ENCODE results near the gene OR2F2. TPM values are rescaled to one million over a fixed set of nuclear protein-coding genes. Genes with fewer than 3 reads are reported as not detected.

OR2F2 gene
- total RNA-seq, 1 experiment from 2014 or later: not detected

DNA sequence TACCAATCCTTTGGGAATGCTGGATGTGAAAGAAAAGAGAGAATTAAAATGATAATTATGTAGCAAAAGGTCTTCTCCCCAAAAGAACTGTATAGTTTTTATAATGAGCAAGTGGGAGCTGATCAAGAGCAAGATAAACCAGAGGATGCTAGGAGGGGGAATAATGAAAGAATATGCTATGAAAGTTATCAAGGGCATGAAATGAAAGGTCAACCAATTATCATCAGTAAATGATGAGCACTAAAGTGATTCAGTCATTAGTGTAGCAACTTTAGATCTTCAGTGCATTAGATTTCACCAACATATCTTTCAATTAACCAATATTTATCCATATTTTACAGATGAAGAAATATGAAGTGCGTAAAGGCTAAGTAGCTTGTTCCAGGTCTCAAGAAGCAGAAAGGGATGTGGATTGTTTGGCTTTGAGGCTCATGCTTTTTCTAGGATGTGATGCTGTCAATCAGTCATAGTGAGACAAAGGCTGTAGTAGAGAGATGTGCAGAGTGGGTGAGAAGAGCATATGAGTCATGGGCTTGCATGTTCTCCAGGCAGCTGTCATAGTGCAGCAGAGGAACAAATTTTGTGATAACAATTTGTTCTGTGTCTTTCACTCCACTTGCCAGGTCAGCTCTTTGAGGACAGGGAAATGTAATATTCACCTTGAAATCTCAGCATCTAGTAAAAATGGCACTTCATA is 5.7 kb upstream of the OR2F2 start:
- H2AFZ ChIP-seq (ENCODE audit: low read depth, low read length, poor library complexity, severe bottlenecking): no peak overlapping the region
- no peak for ATAC-seq
- TF ChIP-seq, protein P1, sequence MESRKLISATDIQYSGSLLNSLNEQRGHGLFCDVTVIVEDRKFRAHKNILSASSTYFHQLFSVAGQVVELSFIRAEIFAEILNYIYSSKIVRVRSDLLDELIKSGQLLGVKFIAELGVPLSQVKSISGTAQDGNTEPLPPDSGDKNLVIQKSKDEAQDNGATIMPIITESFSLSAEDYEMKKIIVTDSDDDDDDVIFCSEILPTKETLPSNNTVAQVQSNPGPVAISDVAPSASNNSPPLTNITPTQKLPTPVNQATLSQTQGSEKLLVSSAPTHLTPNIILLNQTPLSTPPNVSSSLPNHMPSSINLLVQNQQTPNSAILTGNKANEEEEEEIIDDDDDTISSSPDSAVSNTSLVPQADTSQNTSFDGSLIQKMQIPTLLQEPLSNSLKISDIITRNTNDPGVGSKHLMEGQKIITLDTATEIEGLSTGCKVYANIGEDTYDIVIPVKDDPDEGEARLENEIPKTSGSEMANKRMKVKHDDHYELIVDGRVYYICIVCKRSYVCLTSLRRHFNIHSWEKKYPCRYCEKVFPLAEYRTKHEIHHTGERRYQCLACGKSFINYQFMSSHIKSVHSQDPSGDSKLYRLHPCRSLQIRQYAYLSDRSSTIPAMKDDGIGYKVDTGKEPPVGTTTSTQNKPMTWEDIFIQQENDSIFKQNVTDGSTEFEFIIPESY (IDR thresholded peaks at IDR 0.05; ENCODE audit: extremely low read depth, insufficient replicate concordance, low read length): no peak
- TF ChIP-seq EGR1 (IDR thresholded peaks at IDR 0.05; ENCODE audit: low read depth): no peak
- no peak for TF ChIP-seq POLR2A (IDR thresholded peaks at IDR 0.05; ENCODE audit: borderline replicate concordance, extremely low read depth, insufficient read depth, insufficient read length)
- TF ChIP-seq SRF (IDR thresholded peaks at IDR 0.05; ENCODE audit: low read depth): no peak
- TF ChIP-seq ELF1 (IDR thresholded peaks at IDR 0.05; ENCODE audit: borderline replicate concordance, low read depth): no peak
- TF ChIP-seq CTCF (IDR thresholded peaks at IDR 0.05 in 2 of 3, conservative IDR thresholded peaks at IDR 0.05 in 1 of 3; ENCODE audit: borderline replicate concordance in 1 of 3, insufficient read depth in 1 of 3, low read depth in 2 of 3, low read length in 2 of 3): no peak
- no peak for TF ChIP-seq FOSL1 (IDR thresholded peaks at IDR 0.05; ENCODE audit: low read depth)
- TF ChIP-seq CBX3 (IDR thresholded peaks at IDR 0.05; ENCODE audit: low read depth): no peak
- no peak for TF ChIP-seq MAX (IDR thresholded peaks at IDR 0.05)
- TF ChIP-seq POLR2AphosphoS5 (IDR thresholded peaks at IDR 0.05; ENCODE audit: low read depth, low read length): no peak
- TF ChIP-seq, protein P2, sequence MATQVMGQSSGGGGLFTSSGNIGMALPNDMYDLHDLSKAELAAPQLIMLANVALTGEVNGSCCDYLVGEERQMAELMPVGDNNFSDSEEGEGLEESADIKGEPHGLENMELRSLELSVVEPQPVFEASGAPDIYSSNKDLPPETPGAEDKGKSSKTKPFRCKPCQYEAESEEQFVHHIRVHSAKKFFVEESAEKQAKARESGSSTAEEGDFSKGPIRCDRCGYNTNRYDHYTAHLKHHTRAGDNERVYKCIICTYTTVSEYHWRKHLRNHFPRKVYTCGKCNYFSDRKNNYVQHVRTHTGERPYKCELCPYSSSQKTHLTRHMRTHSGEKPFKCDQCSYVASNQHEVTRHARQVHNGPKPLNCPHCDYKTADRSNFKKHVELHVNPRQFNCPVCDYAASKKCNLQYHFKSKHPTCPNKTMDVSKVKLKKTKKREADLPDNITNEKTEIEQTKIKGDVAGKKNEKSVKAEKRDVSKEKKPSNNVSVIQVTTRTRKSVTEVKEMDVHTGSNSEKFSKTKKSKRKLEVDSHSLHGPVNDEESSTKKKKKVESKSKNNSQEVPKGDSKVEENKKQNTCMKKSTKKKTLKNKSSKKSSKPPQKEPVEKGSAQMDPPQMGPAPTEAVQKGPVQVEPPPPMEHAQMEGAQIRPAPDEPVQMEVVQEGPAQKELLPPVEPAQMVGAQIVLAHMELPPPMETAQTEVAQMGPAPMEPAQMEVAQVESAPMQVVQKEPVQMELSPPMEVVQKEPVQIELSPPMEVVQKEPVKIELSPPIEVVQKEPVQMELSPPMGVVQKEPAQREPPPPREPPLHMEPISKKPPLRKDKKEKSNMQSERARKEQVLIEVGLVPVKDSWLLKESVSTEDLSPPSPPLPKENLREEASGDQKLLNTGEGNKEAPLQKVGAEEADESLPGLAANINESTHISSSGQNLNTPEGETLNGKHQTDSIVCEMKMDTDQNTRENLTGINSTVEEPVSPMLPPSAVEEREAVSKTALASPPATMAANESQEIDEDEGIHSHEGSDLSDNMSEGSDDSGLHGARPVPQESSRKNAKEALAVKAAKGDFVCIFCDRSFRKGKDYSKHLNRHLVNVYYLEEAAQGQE (IDR thresholded peaks at IDR 0.05; ENCODE audit: low read depth): no peak
- TF ChIP-seq ZFX (IDR thresholded peaks at IDR 0.05): no peak
- no peak for TF ChIP-seq RAD21 (IDR thresholded peaks at IDR 0.05; ENCODE audit: low read depth)
- no peak for TF ChIP-seq CEBPB (IDR thresholded peaks at IDR 0.05; ENCODE audit: low read depth)
- no peak for TF ChIP-seq TCF7L2 (IDR thresholded peaks at IDR 0.05; ENCODE audit: borderline replicate concordance, extremely low read depth, insufficient read depth, insufficient read length)
- H3K4me3 ChIP-seq (replicated peaks in 1 of 2; ENCODE audit: low read depth in 1 of 2, low read length in 2 of 2): no peak overlapping the region
- H3K4me1 ChIP-seq (ENCODE audit: control insufficient read depth in 1 of 2, insufficient read depth in 2 of 2, low read length in 2 of 2): no peaks in the 10 kb centered on the region
- CTCF ChIA-PET: interaction anchor here (1.4 kb wide), 1 partner anchor 37 kb away, joined by 3 read pairs; no protein-coding TSS in a partner anchor
- no peak overlapping the region for H3K4me2 ChIP-seq (ENCODE audit: low read length)
- BruUV-seq (replicated peaks): no TSS peak
- DNase-seq (ENCODE audit: low read depth, low spot score): no peak
- POLR2A ChIA-PET: no interaction called here
- no peaks in the 10 kb centered on the region for H3K36me3 ChIP-seq (ENCODE audit: control insufficient read depth in 1 of 2, insufficient read depth in 2 of 2, low read length in 2 of 2)
- no peaks in the 10 kb centered on the region for H3K9me3 ChIP-seq (ENCODE audit: control insufficient read depth in 1 of 2, insufficient read depth in 1 of 2, low read depth in 1 of 2, low read length in 2 of 2)
- no peak overlapping the region for H3K27ac ChIP-seq (ENCODE audit: low read depth, low read length)
- no peak overlapping the region for H3K9ac ChIP-seq (ENCODE audit: low read length)
- no peaks in the 10 kb centered on the region for H3K27me3 ChIP-seq (ENCODE audit: insufficient read depth, low read length)
- H4K20me1 ChIP-seq (ENCODE audit: insufficient read depth): no peaks in the 10 kb centered on the region
- no peaks in the 10 kb centered on the region for H3K79me2 ChIP-seq (ENCODE audit: insufficient read depth, low read length)
- RAD21 ChIA-PET (ENCODE audit: low non-redundant PET in 1 of 2, low total read pairs in 2 of 2, uncharacterized antibody in 2 of 2, unreplicated experiment in 2 of 2): no interaction called here
- intact Hi-C loops (cut with micrococcal nuclease): no loop called here
- H3K9me2 ChIP-seq (ENCODE audit: insufficient read depth): 0 out of 2 replicates have a peak, but pooled peaks cover 2% of the 10 kb centered on the region

Data from HCT116 (cell line).